NCI-H2107 (cell line): ENCODE data around the gene KIF5B.
"Not testable (repeated sequence)": the region's sequence is repeated elsewhere in the genome, so short reads cannot be mapped to it uniquely, and the experiment has no call there.

Experiments
- DNase-seq: peaks from one replicate; lab custom pipeline; 2025; lab: John Stamatoyannopoulos, UW

KIF5B gene

GRCh38 chr10:32007026-32007425 is 49.2 kb downstream of the KIF5B start:
- no peak for DNase-seq

- no peak for DNase-seq
These were observed 51.2 kb downstream of the KIF5B start for GRCh38 chr10:32005050-32005449.

GRCh38 chr10:32004161-32004591 is 52.0 kb downstream of the KIF5B start:
- no peak for DNase-seq

GRCh38 chr10:32002531-32002930 is 53.7 kb downstream of the KIF5B start:
- DNase-seq: no peak

GRCh38 chr10:32000937-32001336 is 55.3 kb downstream of the KIF5B start:
- no peak for DNase-seq

- DNase-seq: no peak
These were observed 56.4 kb downstream of the KIF5B start for GRCh38 chr10:31999836-32000235.

- DNase-seq: no peak
These were observed 57.1 kb downstream of the KIF5B start for GRCh38 chr10:31999070-31999660.

GRCh38 chr10:31994926-31995325 is 61.3 kb downstream of the KIF5B start:
- no peak for DNase-seq

GRCh38 chr10:31990937-31991336 is 65.3 kb downstream of the KIF5B start:
- no peak for DNase-seq

- DNase-seq: not testable (repeated sequence)
These were observed 68.4 kb downstream of the KIF5B start for GRCh38 chr10:31987786-31988185.

- no peak for DNase-seq
These were observed 74.1 kb downstream of the KIF5B start for GRCh38 chr10:31982111-31982510.

- no peak for DNase-seq
These were observed 75.8 kb downstream of the KIF5B start for GRCh38 chr10:31980471-31980870.

GRCh38 chr10:31979071-31979470 is 77.2 kb downstream of the KIF5B start:
- not testable (repeated sequence) for DNase-seq

GRCh38 chr10:31978156-31978483 is 78.1 kb downstream of the KIF5B start:
- DNase-seq: no peak

- no peak for DNase-seq
These were observed 78.6 kb downstream of the KIF5B start for GRCh38 chr10:31977440-31978155.

- no peak for DNase-seq
These were observed 81.0 kb downstream of the KIF5B start for GRCh38 chr10:31975157-31975765.

- no peak for DNase-seq
These were observed 81.6 kb downstream of the KIF5B start for GRCh38 chr10:31974434-31975124.

- no peak for DNase-seq
These were observed 83.6 kb downstream of the KIF5B start for GRCh38 chr10:31972519-31973041.

GRCh38 chr10:31969847-31970246 is 86.4 kb downstream of the KIF5B start:
- not testable (repeated sequence) for DNase-seq

- no peak for DNase-seq
These were observed 92.6 kb downstream of the KIF5B start for GRCh38 chr10:31963589-31963980.

GRCh38 chr10:31962826-31963588 is 93.2 kb downstream of the KIF5B start:
- no peak for DNase-seq
